NCI-H82 treated with DMSO at 0.1 percent for 48 hours (cell line): ENCODE measurements around the gene TGFBR2.
"Not testable (repeated sequence)": the region's sequence is repeated elsewhere in the genome, so short reads cannot be mapped to it uniquely, and the experiment has no call there.

Experiments
- DNase-seq: peaks from one replicate; lab custom pipeline; 2025; ENCODE audit not compliant: unreplicated experiment; lab: John Stamatoyannopoulos, UW

Gene TGFBR2

GRCh38 chr3:30655187-30655812 is 48.9 kb downstream of the TGFBR2 start:
- DNase-seq = no peak

DNA sequence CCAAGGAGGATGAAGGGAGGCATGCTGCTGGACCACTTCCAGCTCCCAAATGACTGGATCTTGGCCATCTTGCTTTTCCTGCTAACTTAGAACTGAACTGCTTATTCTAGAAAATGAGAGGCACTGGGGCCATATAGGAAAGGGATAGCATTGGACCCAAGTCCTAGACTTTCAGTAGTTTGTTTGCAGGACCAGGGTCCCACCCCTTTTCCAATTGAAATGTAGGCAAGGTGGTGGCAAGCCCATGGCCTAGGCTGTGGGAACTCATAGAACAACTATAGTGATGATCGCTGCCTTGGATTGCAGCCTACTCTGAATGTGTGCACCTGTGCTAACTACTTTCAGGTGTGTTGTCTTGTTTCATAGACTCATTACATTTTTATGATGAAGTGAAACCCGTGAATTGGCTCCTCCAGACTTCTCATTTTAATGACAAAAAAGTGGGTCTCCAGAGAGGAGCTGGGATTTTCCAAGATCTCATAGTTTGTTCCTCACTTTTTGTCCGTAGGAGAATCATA is 50.3 kb downstream of the TGFBR2 start:
- DNase-seq = no peak

- no peak for DNase-seq
Measured at GRCh38 chr3:30657914-30658313, 51.5 kb downstream of the TGFBR2 start.

GRCh38 chr3:30658328-30659052 is 52.1 kb downstream of the TGFBR2 start:
- DNase-seq = no peak

DNA sequence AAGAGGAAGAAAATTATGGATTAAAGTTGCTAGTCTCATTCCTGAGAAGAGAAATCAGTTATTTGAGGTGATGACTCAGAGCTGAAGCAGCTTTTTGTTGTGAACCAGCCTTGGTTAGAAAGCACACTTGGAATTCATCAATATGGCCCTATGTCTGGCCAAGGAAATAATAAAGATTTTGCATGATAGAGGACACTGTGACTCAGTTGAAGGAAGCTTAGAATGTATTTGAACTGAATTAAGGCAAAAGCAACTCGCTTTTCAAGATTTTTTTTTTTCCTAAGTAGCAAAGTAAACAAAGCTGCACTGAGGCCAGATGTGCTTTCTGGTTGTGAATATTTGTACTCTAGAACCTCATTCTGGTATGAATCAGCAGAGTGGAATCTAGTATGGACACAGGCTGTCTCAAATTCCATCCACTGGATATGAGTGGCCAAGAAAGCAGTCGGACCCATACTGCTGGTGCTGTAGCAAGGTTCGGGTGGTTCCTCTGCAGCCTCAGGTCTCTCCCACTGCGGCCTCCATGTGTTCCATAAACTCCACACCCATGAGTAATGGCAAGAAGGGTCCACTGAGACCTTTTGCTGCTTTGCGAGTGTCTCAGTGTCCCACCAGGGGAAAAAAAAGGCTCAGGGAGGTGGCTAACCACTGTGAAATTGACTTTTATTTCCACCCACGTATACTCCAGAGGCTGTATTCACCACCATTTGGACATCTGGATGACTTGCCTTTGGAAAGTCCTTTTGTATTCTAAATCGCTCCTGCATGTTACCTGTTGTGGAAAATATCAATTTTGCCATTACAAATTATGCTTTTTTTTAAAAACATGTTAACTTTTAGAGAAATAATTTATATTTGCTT is 53.1 kb downstream of the TGFBR2 start:
- DNase-seq = no peak

DNA sequence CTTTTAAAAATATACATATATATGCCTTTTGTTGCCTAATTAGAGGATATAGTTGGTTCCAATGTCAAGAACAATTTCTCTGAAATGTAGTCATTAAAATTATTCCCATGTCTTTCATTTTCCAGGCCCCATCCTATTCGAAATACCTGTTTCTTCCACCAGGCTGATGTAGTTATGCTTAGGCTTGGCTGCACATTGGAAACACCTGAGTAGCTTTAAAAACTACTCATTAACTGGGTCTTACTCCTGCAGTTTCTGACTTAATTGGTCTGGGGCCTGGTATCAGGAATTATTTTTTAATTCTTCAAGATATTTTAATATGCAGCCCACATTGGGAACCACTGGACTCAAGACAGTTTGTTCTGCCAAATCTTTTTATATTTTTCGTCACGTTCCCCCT is 53.7 kb downstream of the TGFBR2 start:
- no peak for DNase-seq

GRCh38 chr3:30660656-30661055 is 54.3 kb downstream of the TGFBR2 start:
- no peak for DNase-seq

DNA sequence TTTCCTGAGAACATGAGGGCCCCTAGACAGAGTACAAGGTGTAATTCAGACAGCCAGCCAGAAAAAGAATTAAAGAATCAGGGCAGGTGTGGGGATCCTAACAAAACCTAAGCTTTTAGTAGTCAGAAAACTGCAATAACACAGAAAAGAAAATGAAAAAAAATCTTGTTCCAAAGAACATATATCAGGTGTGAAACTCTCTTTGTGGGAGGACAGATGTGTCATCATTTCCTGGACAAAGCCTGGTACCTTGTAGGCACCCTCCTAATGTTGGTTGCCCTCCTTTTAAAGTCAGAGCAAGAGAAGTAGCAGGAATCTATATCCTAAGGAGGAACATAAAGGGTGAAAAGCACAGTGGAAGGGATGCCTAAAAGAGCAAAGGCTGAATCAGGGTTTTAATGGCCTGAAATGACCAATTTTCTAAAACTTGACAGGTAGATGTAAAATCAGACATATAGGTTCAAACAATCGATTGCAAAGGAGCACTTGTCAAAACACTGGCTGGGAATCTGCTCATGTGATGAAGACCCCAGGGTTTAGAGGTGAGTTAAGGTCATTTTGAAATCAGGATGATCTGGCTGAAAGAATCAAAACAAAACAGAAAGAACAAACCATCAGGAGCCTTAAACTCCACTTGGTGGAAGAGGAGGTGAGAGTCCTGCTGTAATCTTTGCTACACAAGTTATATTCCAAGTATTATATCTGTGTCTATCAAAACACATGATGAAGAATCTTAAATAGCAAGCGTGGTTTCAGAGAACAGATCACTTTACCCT is 54.9 kb downstream of the TGFBR2 start:
- no peak for DNase-seq

GRCh38 chr3:30662836-30663235 is 56.4 kb downstream of the TGFBR2 start:
- DNase-seq = no peak

GRCh38 chr3:30663533-30664241 is 57.3 kb downstream of the TGFBR2 start:
- DNase-seq = no peak

DNA sequence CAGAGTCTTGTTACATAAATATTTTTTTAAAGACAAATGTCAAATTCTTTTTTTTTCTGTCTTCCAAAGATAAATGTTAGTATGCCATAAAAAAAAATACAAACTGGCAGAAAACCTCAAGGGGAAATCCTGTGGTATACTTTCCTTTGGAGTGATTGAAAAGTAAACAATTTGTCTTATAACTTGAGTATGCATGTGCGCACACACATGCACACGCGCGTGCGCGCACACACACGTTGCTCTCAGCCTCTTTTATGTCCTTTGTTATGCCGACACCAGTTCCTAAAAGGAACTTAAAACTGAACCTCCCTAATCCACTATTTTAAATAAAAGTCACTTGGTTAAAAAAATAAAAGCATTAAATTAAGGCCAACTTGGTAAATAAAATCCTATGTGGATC is 58.1 kb downstream of the TGFBR2 start:
- no peak for DNase-seq

GRCh38 chr3:30664884-30665283 is 58.5 kb downstream of the TGFBR2 start:
- no peak for DNase-seq

DNA sequence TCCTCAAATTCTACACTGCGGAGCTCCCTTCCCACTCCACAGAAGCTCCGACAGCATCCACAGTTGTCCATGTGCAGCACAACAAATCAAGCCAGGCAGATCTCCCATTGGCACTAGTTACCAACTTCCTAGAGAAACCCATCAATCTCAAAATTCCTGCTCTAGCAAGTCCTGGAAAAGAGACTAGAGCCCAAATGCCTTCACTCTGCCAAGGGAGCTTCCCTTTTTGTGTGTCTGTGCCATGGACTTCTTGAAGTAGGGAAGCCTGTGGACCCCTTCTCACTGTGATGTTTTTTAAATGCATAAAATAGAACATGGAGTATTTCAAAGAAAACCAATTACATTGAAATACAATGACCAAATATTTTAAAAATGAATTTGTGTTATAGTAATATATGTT is 59.1 kb downstream of the TGFBR2 start:
- no peak for DNase-seq

- DNase-seq = no peak
Measured at GRCh38 chr3:30666572-30667279, 60.3 kb downstream of the TGFBR2 start.

DNA sequence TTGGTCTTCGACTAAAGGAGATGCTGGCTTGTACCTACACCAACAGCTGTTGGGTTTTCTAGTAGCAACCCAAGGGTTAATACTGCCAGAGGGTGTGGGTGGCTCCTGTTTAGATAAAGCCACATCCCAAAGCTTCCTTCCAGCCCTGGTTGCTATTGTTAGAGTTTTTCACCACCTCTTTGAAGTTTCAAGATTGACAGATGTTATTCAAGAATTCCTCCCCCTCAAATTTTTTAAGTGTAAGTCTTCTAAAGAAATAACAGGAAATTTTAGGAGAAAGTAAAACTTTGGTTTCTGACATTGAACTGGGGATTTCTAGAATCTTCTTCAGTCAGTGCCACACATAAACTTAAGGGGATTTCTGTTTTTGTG is 60.9 kb downstream of the TGFBR2 start:
- DNase-seq = no peak

- DNase-seq = no peak
Measured at GRCh38 chr3:30668051-30668609, 61.7 kb downstream of the TGFBR2 start.

- DNase-seq = not testable (repeated sequence)
Measured at GRCh38 chr3:30669360-30669934, 63.0 kb downstream of the TGFBR2 start.

- no peak for DNase-seq
Measured at GRCh38 chr3:30670292-30670691, 63.9 kb downstream of the TGFBR2 start.
